HepG2 (cell line): ENCODE results near the gene FUT1. TPM values are rescaled to one million over a fixed set of nuclear protein-coding genes. Genes with fewer than 3 reads are reported as not detected.
A peak's percentile ranks its signal among the peaks of the same experiment; 100 is the strongest.

Experiments used
- ATAC-seq: fragments of 200-7000 bp; cut with Tn5 transposase; 3 replicates; pipeline ENCODE4 v1.9.1; 2020; ENCODE audit warnings: mild to moderate bottlenecking, moderate library complexity
- BruUV-seq: library from RNA; stranded (reverse); fragments of 400-500 nt; replicated peaks from 2 replicates; lab custom pipeline; 2021; lab: Mats Ljungman, UMichigan
- CTCF ChIA-PET: fragments of 300-600 bp; formaldehyde crosslinking; extraction: SDS; loops from one replicate; lab custom pipeline; 2021; ENCODE audit warnings: low total read pairs, inconsistent platforms, low intra/inter-chr PET ratio; lab: Yijun Ruan, JAX
- POLR2A ChIA-PET: fragments of 350-600 bp; sonication (Branson Sonifier 250); formaldehyde crosslinking; loops from one replicate; lab custom pipeline; 2020; ENCODE audit warnings: antibody characterized with exemption, inconsistent platforms; lab: Yijun Ruan, JAX
- DNase-seq: peaks from one replicate; pipeline ENCODE4 v3.0.0-alpha.2; 2015; ENCODE audit warnings: low spot score
- FAIRE-seq: peaks from 3 replicates; lab custom pipeline; 2011; peaks lifted over from hg19 to GRCh38; lab: Jason Lieb, UNC
- H2AFZ ChIP-seq: one replicate; pipeline ENCODE4 v1.6.1; 2011; ENCODE audit warnings: low read length, inconsistent platforms
- H3K27ac ChIP-seq: fragments of 300-600 bp; 3 replicates; pipeline ENCODE4 v1.8.0; 2011; ENCODE audit warnings: mixed run types, mild to moderate bottlenecking, mixed read lengths, low read length, inconsistent platforms; ENCODE audit not compliant: insufficient read depth; ENCODE audit errors: extremely low read length
- H3K27me3 ChIP-seq, 2 experiments: fragments of 200-600 bp in 1 of 2; 2 replicates in 1 of 2; 3 replicates in 1 of 2; pipeline versions ENCODE4 v1.6.0 to v1.8.0; 2011; ENCODE audit warnings: low read length in 2 of 2, mild to moderate bottlenecking in 2 of 2, moderate library complexity in 2 of 2, inconsistent platforms in 1 of 2; ENCODE audit not compliant: insufficient read depth in 2 of 2, control insufficient read depth in 1 of 2
- H3K36me3 ChIP-seq, 2 experiments: fragments of 200-600 bp in 1 of 2; replicated peaks in 1 of 2; 2 replicates in 1 of 2; 3 replicates in 1 of 2; pipeline versions ENCODE4 v1.5.1 to v1.8.0; 2011; ENCODE audit warnings: low read length in 2 of 2, inconsistent platforms in 1 of 2; ENCODE audit not compliant: insufficient read depth in 2 of 2, control insufficient read depth in 1 of 2
- H3K4me1 ChIP-seq: 2 replicates; pipeline ENCODE4 v1.5.1; 2012; ENCODE audit warnings: low read length, inconsistent platforms; ENCODE audit not compliant: insufficient read depth
- H3K4me2 ChIP-seq: 2 replicates; pipeline ENCODE4 v1.6.0; 2011; ENCODE audit warnings: low read depth, low read length, inconsistent platforms
- H3K4me3 ChIP-seq, 3 experiments: fragments of 200-600 bp in 1 of 3; sonication (generic), shearing (Covaris generic) in 1 of 3; replicated peaks in 1 of 3; 2 replicates each; pipeline ENCODE4 v1.5.1; 2011 to 2016; ENCODE audit warnings: low read length in 3 of 3, inconsistent platforms in 2 of 3, low read depth in 2 of 3, mild to moderate bottlenecking in 2 of 3, control low read depth in 1 of 3, mixed read lengths in 1 of 3; ENCODE audit not compliant: insufficient read depth in 1 of 3
- H3K79me2 ChIP-seq: one replicate; pipeline ENCODE4 v1.6.1; 2011; ENCODE audit warnings: low read length, inconsistent platforms; ENCODE audit not compliant: insufficient read depth
- H3K9ac ChIP-seq: 2 replicates; pipeline ENCODE4 v1.6.0; 2011; ENCODE audit warnings: mild to moderate bottlenecking, low read depth, low read length, inconsistent platforms; ENCODE audit not compliant: insufficient read depth
- H3K9me3 ChIP-seq: 2 replicates; pipeline ENCODE4 v1.5.1; 2012; ENCODE audit warnings: mild to moderate bottlenecking, low read length
- H4K20me1 ChIP-seq: 2 replicates; pipeline ENCODE4 v1.6.0; 2011; ENCODE audit warnings: inconsistent platforms, mild to moderate bottlenecking, low read length, moderate library complexity; ENCODE audit not compliant: insufficient read depth
- ARID2 ChIP-seq: sonication (generic); formaldehyde crosslinking; IDR thresholded peaks from 2 replicates; pipeline ENCODE4 v1.8.1; 2022; ENCODE audit warnings: mild to moderate bottlenecking, missing genetic modification reagents, borderline replicate concordance
- BORCS8-MEF2B ChIP-seq: sonication (generic); formaldehyde crosslinking; IDR thresholded peaks from 2 replicates; pipeline ENCODE4 v1.8.0; 2022; ENCODE audit warnings: mild to moderate bottlenecking, missing genetic modification reagents
- EED ChIP-seq: sonication (generic); formaldehyde crosslinking; IDR thresholded peaks from 2 replicates; pipeline ENCODE4 v1.5.0; 2020; ENCODE audit warnings: mild to moderate bottlenecking, missing genetic modification reagents
- ELF1 ChIP-seq: sonication (generic); formaldehyde crosslinking; IDR thresholded peaks from 2 replicates; pipeline ENCODE4 v1.4.0; 2020; ENCODE audit warnings: missing genetic modification reagents
- GABPA ChIP-seq, 2 experiments: IDR thresholded peaks; 2 replicates each; pipeline ENCODE4 v1.6.1; 2011 to 2016; ENCODE audit warnings: low read depth in 2 of 2, low read length in 1 of 2, missing biosample characterization in 1 of 2, missing genetic modification characterization in 1 of 2
- GABPB1 ChIP-seq: IDR thresholded peaks from 2 replicates; pipeline ENCODE4 v1.6.1; 2016; ENCODE audit warnings: mild to moderate bottlenecking, missing genetic modification reagents, moderate library complexity, missing compliant biosample characterization
- MTF2 ChIP-seq: sonication (generic); formaldehyde crosslinking; IDR thresholded peaks from 2 replicates; pipeline ENCODE4 v1.5.0; 2020; ENCODE audit warnings: missing genetic modification reagents, borderline replicate concordance
- MXD1 ChIP-seq: sonication (generic); formaldehyde crosslinking; IDR thresholded peaks from 2 replicates; pipeline ENCODE4 v1.4.0; 2020; ENCODE audit warnings: mild to moderate bottlenecking, missing genetic modification reagents
- NBN ChIP-seq: fragments of 450-650 bp; conservative IDR thresholded peaks from 2 replicates; pipeline ENCODE4 v1.6.1; 2017
- THAP11 ChIP-seq: IDR thresholded peaks from 2 replicates; pipeline ENCODE4 v1.6.1; 2016; ENCODE audit warnings: missing biosample characterization, missing genetic modification reagents
- ZNF350 ChIP-seq: sonication (generic); formaldehyde crosslinking; IDR thresholded peaks from 2 replicates; pipeline ENCODE4 v1.4.0; 2020; ENCODE audit warnings: mild to moderate bottlenecking, low read depth, missing genetic modification reagents, borderline replicate concordance
- ZNF512B ChIP-seq: sonication (generic); formaldehyde crosslinking; IDR thresholded peaks from 2 replicates; pipeline ENCODE4 v1.5.1; 2020; ENCODE audit warnings: missing genetic modification reagents, mild to moderate bottlenecking, borderline replicate concordance
- ZNF687 ChIP-seq: sonication (generic); formaldehyde crosslinking; IDR thresholded peaks from 2 replicates; pipeline ENCODE4 v1.5.1; 2020; ENCODE audit warnings: mild to moderate bottlenecking, missing genetic modification reagents, moderate library complexity
- ZNF776 ChIP-seq: sonication (generic); formaldehyde crosslinking; IDR thresholded peaks from 2 replicates; pipeline ENCODE4 v1.4.0; 2020; ENCODE audit warnings: mild to moderate bottlenecking, missing genetic modification reagents
- WGBS: methylation state at CpG from one replicate; pipeline ENCODE4 v1.1.6; 2017; ENCODE audit warnings: low lambda C conversion rate; 5-methylcytosine and 5-hydroxymethylcytosine counted together
- in situ Hi-C: cut with HindIII; loops from 2 replicates; pipeline ENCODE4 v1.10.0; 2017; ENCODE audit warnings: low pct_unique_long_range_greater_than_20kb; ENCODE audit not compliant: extremely low pct_ligation_motif_present
- intact Hi-C: fragments of 100-400 bp; cut with micrococcal nuclease; formaldehyde crosslinking; loops from one replicate; pipeline ENCODE4 v1.10.0; 2022; ENCODE audit not compliant: unreplicated experiment
- polyA plus RNA-seq, 8 experiments: library from polyadenylated mRNA; depleted of rRNA in 3 of 8; stranded (reverse) in 7 of 8; unstranded in 1 of 8; fragments of >200 nt; fragmentation: Illumina TruSeq in 4 of 8; extraction: Trizol in 4 of 8; gene quantifications; 2 replicates each; pipeline versions ENCODE4 v1.2.1 to v1.2.3, GENCODE V29; 2011 to 2016; ENCODE audit warnings: low read depth in 4 of 8, missing spikeins in 1 of 8, mixed read lengths in 1 of 8; ENCODE audit not compliant: insufficient read depth in 1 of 8
- total RNA-seq, 5 experiments: library from RNA; depleted of rRNA; stranded (reverse); fragments of >200 nt; fragmentation: Illumina TruSeq; extraction: Trizol; gene quantifications; 2 replicates each; pipeline ENCODE4 v1.2.3, GENCODE V29; 2016; ENCODE audit warnings: low read depth in 1 of 5

The FUT1 gene
- total and polyA plus RNA-seq, 2 of the 13 experiments (the other 11 are each of a cell fraction or from before 2014, with no cell fraction given), result 0.07 to 1.1 TPM

GRCh38 chr19:48741129-48741999, 11.1 kb downstream of the FUT1 start:
- no peak overlapping the region for H3K9ac ChIP-seq
- in situ Hi-C loops, result no loop called here
- no peaks in the 10 kb centered on the region for H3K36me3 ChIP-seq

More at GRCh38 chr19:48741129-48741999, 11.1 kb downstream of the FUT1 start:
- Histone ChIP-seq H2AFZ (no peak overlapping the region), H3K79me2 (no peaks in the 10 kb centered on the region), H3K4me3 (peak overlapping the region in 1 of 3 experiments; percentile 30; a peak in 1 of 6 replicates), H4K20me1 (no peaks in the 10 kb centered on the region), H3K27ac (no peak overlapping the region), H3K27me3 (peaks cover 0 to 1% of the 10 kb centered on the region in 2 experiments; a peak in 1 of 5 replicates), H3K9me3 (no peaks in the 10 kb centered on the region), H3K4me2 (peak overlapping the region; percentile 40; the same call in 1 of the 2 replicates), H3K4me1 (peaks cover 52% of the 10 kb centered on the region)
- no peak for DNase-seq
- intact Hi-C loops, result no loop called here
- POLR2A ChIA-PET, result interaction anchor here (1.4 kb wide), 1 partner anchor 19 kb away, joined by 3 read pairs; no protein-coding TSS in a partner anchor
- CTCF ChIA-PET, result no interaction called here
- BruUV-seq, result no TSS peak
- WGBS, result 79% methylated on average over 20 of the region's 35 CpGs
- no peak for FAIRE-seq
- ATAC-seq, result no peak
- TF ChIP-seq MTF2 (CRISPR knock-in tag) (no peak), EED (0 out of 2 replicates have a peak, but pooled peaks have one; percentile 54), NBN (no peak), GABPA (IDR thresholded peaks at IDR 0.05; ENCODE audit: low read depth, low read length) (peak; percentile 21; the same call in 1 of the 2 replicates), GABPA (CRISPR knock-in tag; IDR thresholded peaks at IDR 0.05; ENCODE audit: low read depth) (peak; percentile 71), ARID2 (CRISPR knock-in tag) (0 out of 2 replicates have a peak, but pooled peaks have one; percentile 19), ZNF512B (no peak), ZNF350 (CRISPR knock-in tag) (peak; percentile 23; the same call in 1 of the 2 replicates), ZNF776 (0 out of 2 replicates have a peak, but pooled peaks have one; percentile 17), MXD1 (CRISPR knock-in tag) (0 out of 2 replicates have a peak, but pooled peaks have one; percentile 20), ZNF687 (CRISPR knock-in tag) (peak; percentile 4; the same call in 1 of the 2 replicates), ELF1 (CRISPR knock-in tag) (peak; percentile 32; the same call in 1 of the 2 replicates), THAP11 (CRISPR knock-in tag) (peak; percentile 35; the same call in 1 of the 2 replicates), GABPB1 (CRISPR knock-in tag) (peak; percentile 75), BORCS8-MEF2B (CRISPR knock-in tag) (0 out of 2 replicates have a peak, but pooled peaks have one; percentile 24)
